PC-3 (cell line): Measurements from ENCODE around the gene ERICH4. TPM values are rescaled to one million over a fixed set of nuclear protein-coding genes. Genes with fewer than 3 reads are reported as not detected.
"Not testable (repeated sequence)": the region's sequence is repeated elsewhere in the genome, so short reads cannot be mapped to it uniquely, and the experiment has no call there.

Source experiments
- ATAC-seq: fragments of 200-7000 bp; cut with Tn5 transposase; 2 replicates; pipeline ENCODE4 v1.9.1; 2020; ENCODE audit warnings: mild to moderate bottlenecking, moderate library complexity
- BruUV-seq: library from RNA; stranded (reverse); fragments of 400-500 nt; replicated peaks from 2 replicates; lab custom pipeline; 2021; lab: Mats Ljungman, UMichigan
- CTCF ChIA-PET: fragments of 300-600 bp; sonication (Branson Sonifier 250); formaldehyde crosslinking; loops from one replicate; lab custom pipeline; 2022; ENCODE audit warnings: antibody characterized with exemption; lab: Charles Lee
- POLR2A ChIA-PET: fragments of 300-600 bp; sonication (Branson Sonifier 250); formaldehyde crosslinking; loops from one replicate; lab custom pipeline; 2022; ENCODE audit warnings: antibody characterized with exemption; ENCODE audit not compliant: unreplicated experiment; lab: Charles Lee
- DNase-seq: peaks from one replicate; pipeline ENCODE4 v3.0.0-alpha.2; 2015
- H2AFZ ChIP-seq: fragments of 300-600 bp; sonication (generic); 2 replicates; pipeline ENCODE4 v1.6.0; 2016; ENCODE audit warnings: antibody characterized with exemption, low read length
- H3F3A ChIP-seq: fragments of 300-600 bp; sonication (generic); one replicate; pipeline ENCODE4 v1.6.0; 2017; ENCODE audit warnings: antibody characterized with exemption, low read length, control low read depth, mild to moderate bottlenecking; ENCODE audit not compliant: unreplicated experiment
- H3K27ac ChIP-seq: fragments of 300-600 bp; sonication (generic); 2 replicates; pipeline ENCODE4 v1.5.1; 2016; ENCODE audit warnings: mild to moderate bottlenecking, low read length
- H3K27me3 ChIP-seq: fragments of 300-600 bp; sonication (generic); 2 replicates; pipeline ENCODE4 v1.6.1; 2016; ENCODE audit warnings: low read length, mixed read lengths
- H3K36me3 ChIP-seq: fragments of 300-600 bp; sonication (generic); 2 replicates; pipeline ENCODE4 v1.6.1; 2016; ENCODE audit warnings: low read depth, mixed run types, low read length, mixed read lengths
- H3K4me1 ChIP-seq: fragments of 300-600 bp; sonication (generic); 2 replicates; pipeline ENCODE4 v1.5.1; 2016; ENCODE audit warnings: low read length; ENCODE audit not compliant: insufficient read depth
- H3K4me2 ChIP-seq: fragments of 300-600 bp; sonication (generic); 2 replicates; pipeline ENCODE4 v1.6.0; 2016; ENCODE audit warnings: low read length
- H3K4me3 ChIP-seq: fragments of 300-600 bp; sonication (generic); 2 replicates; pipeline ENCODE4 v1.5.1; 2016; ENCODE audit warnings: mild to moderate bottlenecking, low read length, mixed read lengths
- H3K79me2 ChIP-seq: fragments of 300-600 bp; sonication (generic); 2 replicates; pipeline ENCODE4 v1.6.1; 2017; ENCODE audit warnings: low read length, mixed read lengths
- H3K9ac ChIP-seq: fragments of 300-600 bp; sonication (generic); 2 replicates; pipeline ENCODE4 v1.6.0; 2016; ENCODE audit warnings: mild to moderate bottlenecking, low read length
- H3K9me2 ChIP-seq: fragments of 300-600 bp; sonication (generic); replicated peaks from 2 replicates; pipeline ENCODE4 v1.6.1; 2016; ENCODE audit warnings: mixed run types, low read length, mixed read lengths
- H3K9me3 ChIP-seq: fragments of 300-600 bp; sonication (generic); 2 replicates; pipeline ENCODE4 v1.6.1; 2016; ENCODE audit warnings: low read length, mixed read lengths
- H4K20me1 ChIP-seq: fragments of 300-600 bp; sonication (generic); 2 replicates; pipeline ENCODE4 v1.6.1; 2016; ENCODE audit warnings: low read length, mixed read lengths
- CTCF ChIP-seq: fragments of 300-600 bp; sonication (generic); conservative IDR thresholded peaks from 2 replicates; pipeline ENCODE4 v1.5.1; 2017; ENCODE audit warnings: antibody characterized with exemption, low read depth, mild to moderate bottlenecking, low read length
- EZH2 ChIP-seq: fragments of 300-600 bp; sonication (generic); IDR thresholded peaks from one replicate; pipeline ENCODE4 v1.6.1; 2017; ENCODE audit warnings: antibody characterized with exemption, mild to moderate bottlenecking, low read length; ENCODE audit not compliant: unreplicated experiment
- EZH2phosphoT487 ChIP-seq: fragments of 300-600 bp; sonication (generic); IDR thresholded peaks from 2 replicates; pipeline ENCODE4 v1.6.1; 2018; ENCODE audit warnings: mild to moderate bottlenecking, antibody characterized with exemption, low read length, borderline replicate concordance
- intact Hi-C: fragments of 100-400 bp; cut with micrococcal nuclease; formaldehyde crosslinking; loops from 2 replicates; pipeline ENCODE4 v1.9.0; 2023
- total RNA-seq: library from RNA; depleted of rRNA; stranded (reverse); fragments of >200 nt; gene quantifications from 2 replicates; pipeline ENCODE4 v1.2.3, GENCODE V29; 2014

Gene ERICH4
- total RNA-seq, 1 experiment from 2014 or later: not detected

- H3K9ac ChIP-seq: no peak overlapping the region
- H3K36me3 ChIP-seq: no peaks in the 10 kb centered on the region
- no peak overlapping the region for H2AFZ ChIP-seq
- ChIA-PET CTCF (no interaction called here), POLR2A (no interaction called here)
- DNase-seq (no peak), ATAC-seq (no peak)
- no peaks in the 10 kb centered on the region for H3F3A ChIP-seq
- H3K4me1 ChIP-seq: no peaks in the 10 kb centered on the region
- H3K79me2 ChIP-seq: no peaks in the 10 kb centered on the region
- no peaks in the 10 kb centered on the region for H3K9me2 ChIP-seq
- H3K4me2 ChIP-seq: no peak overlapping the region
- TF ChIP-seq EZH2phosphoT487 (no peak), CTCF (no peak), EZH2 (no peak)
- H3K4me3 ChIP-seq: no peak overlapping the region
- H3K27me3 ChIP-seq: peaks cover 40% of the 10 kb centered on the region
- intact Hi-C loops: no loop called here
- BruUV-seq: no TSS peak
- H3K9me3 ChIP-seq: no peaks in the 10 kb centered on the region
- no peak overlapping the region for H3K27ac ChIP-seq
- no peaks in the 10 kb centered on the region for H4K20me1 ChIP-seq
Measured at GRCh38 chr19:41457241-41457640, 14.3 kb downstream of the ERICH4 start.

DNA sequence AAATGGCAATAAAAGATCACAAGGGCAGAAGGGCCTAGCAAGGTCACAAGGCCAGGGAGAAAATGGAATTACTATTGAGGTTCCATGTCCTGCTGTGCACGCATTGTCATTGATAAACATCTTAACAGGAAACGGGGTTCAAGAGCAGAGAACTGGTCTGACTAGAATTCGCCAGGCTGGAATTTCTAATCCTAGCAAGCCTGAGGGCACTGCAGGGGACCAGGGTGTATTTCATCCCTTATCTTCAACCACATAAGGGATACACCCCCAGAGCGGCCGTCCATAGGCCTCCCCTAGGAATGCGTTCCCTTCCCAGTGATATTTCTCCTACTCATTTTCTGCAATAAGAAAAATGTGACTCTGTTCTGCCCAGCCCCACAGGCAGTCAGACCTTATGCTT lies 19.5 kb downstream of the ERICH4 start:
- H3K4me1 ChIP-seq: no peaks in the 10 kb centered on the region
- no peak for ATAC-seq
- no peaks in the 10 kb centered on the region for H4K20me1 ChIP-seq
- no peaks in the 10 kb centered on the region for H3K36me3 ChIP-seq
- no peak for DNase-seq
- intact Hi-C loops: no loop called here
- H3K9ac ChIP-seq: no peak overlapping the region
- no peaks in the 10 kb centered on the region for H3K9me3 ChIP-seq
- H3F3A ChIP-seq: no peaks in the 10 kb centered on the region
- POLR2A ChIA-PET: no interaction called here
- H3K27me3 ChIP-seq: peaks cover 73% of the 10 kb centered on the region
- CTCF ChIA-PET: no interaction called here
- no peak overlapping the region for H2AFZ ChIP-seq
- H3K4me3 ChIP-seq: no peak overlapping the region
- H3K79me2 ChIP-seq: no peaks in the 10 kb centered on the region
- no peak for TF ChIP-seq EZH2phosphoT487
- no peak for TF ChIP-seq CTCF
- TF ChIP-seq EZH2: no peak
- no peak overlapping the region for H3K27ac ChIP-seq
- H3K4me2 ChIP-seq: no peak overlapping the region
- no peaks in the 10 kb centered on the region for H3K9me2 ChIP-seq
- no TSS peak for BruUV-seq

- H3K36me3 ChIP-seq, H3F3A ChIP-seq, intact Hi-C loops, H3K9me3 ChIP-seq, H3K4me1 ChIP-seq, H3K9ac ChIP-seq, H3K27ac ChIP-seq, POLR2A ChIA-PET, H3K79me2 ChIP-seq, H4K20me1 ChIP-seq, ATAC-seq, CTCF ChIA-PET, DNase-seq, H2AFZ ChIP-seq, BruUV-seq, H3K9me2 ChIP-seq, H3K4me3 ChIP-seq, H3K4me2 ChIP-seq: not testable (repeated sequence)
- H3K27me3 ChIP-seq: peaks cover 74% of the 10 kb centered on the region
Measured at GRCh38 chr19:41463257-41464256, 20.6 kb downstream of the ERICH4 start.
